Astrocyte of the spinal cord (primary cell): ENCODE results near the gene ZNF831.

ENCODE experiments used
- DNase-seq: peaks from one replicate; pipeline ENCODE4 v3.0.0; 2011; ENCODE audit warnings: low read depth, low spot score
- H3K4me3 ChIP-seq: 2 replicates; pipeline ENCODE4 v1.5.1; 2011; ENCODE audit warnings: low read depth, mild to moderate bottlenecking, low read length, moderate library complexity
- CTCF ChIP-seq: IDR thresholded peaks from 2 replicates; pipeline ENCODE4 v1.5.1; 2012; ENCODE audit warnings: low read depth, mild to moderate bottlenecking, low read length, inconsistent platforms
- in situ Hi-C: cut with HindIII; loops from 2 replicates; pipeline ENCODE4 v1.10.0; 2017; ENCODE audit warnings: low sequenced_read_pairs

Gene ZNF831

GRCh38 chr20:59159493-59160376, 3.9 kb upstream of the ZNF831 start:
- in situ Hi-C loops, result no loop called here
- no peak overlapping the region for H3K4me3 ChIP-seq
- no peak for TF ChIP-seq CTCF
- no peak for DNase-seq

GRCh38 chr20:59160389-59161115, 3.1 kb upstream of the ZNF831 start:
- in situ Hi-C loops, result no loop called here
- no peak overlapping the region for H3K4me3 ChIP-seq
- no peak for DNase-seq
- no peak for TF ChIP-seq CTCF

- in situ Hi-C loops, result no loop called here
- no peak for TF ChIP-seq CTCF
- no peak overlapping the region for H3K4me3 ChIP-seq
- DNase-seq, result no peak
Observed at GRCh38 chr20:59161721-59162120, 1.9 kb upstream of the ZNF831 start.

GRCh38 chr20:59164686-59165391, 1.2 kb downstream of the ZNF831 start:
- TF ChIP-seq CTCF, result no peak
- in situ Hi-C loops, result no loop called here
- H3K4me3 ChIP-seq, result no peak overlapping the region
- no peak for DNase-seq

GRCh38 chr20:59165396-59165795, 1.8 kb downstream of the ZNF831 start:
- no peak overlapping the region for H3K4me3 ChIP-seq
- in situ Hi-C loops, result no loop called here
- TF ChIP-seq CTCF, result no peak
- no peak for DNase-seq

GRCh38 chr20:59165891-59166709, 2.5 kb downstream of the ZNF831 start:
- no peak overlapping the region for H3K4me3 ChIP-seq
- no peak for DNase-seq
- TF ChIP-seq CTCF, result no peak
- in situ Hi-C loops, result no loop called here
